GOT3 (cell line): Measurements from ENCODE around the gene SOX4.

Experiments
- DNase-seq: peaks from one replicate; lab custom pipeline; 2025; ENCODE audit warnings: mixed read lengths; lab: John Stamatoyannopoulos, UW

SOX4 gene

DNA sequence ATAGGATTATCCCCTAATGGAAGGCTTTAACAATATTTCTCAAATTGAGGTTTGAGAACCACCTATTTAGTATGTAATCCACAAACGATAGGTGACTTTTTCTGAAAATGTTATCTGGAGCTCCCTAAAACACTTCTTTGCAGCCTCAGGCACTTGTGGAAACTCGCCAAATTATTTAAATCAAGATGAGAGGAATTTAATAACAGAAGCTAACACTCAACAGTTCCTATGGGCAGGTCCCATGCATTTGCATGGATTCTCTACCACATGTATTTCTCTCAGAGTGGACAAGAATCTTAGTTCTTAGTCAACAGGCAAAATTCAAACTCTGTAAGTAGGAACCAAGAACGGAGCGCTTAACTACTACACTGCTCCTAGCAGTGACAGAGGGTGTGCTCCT is 20.7 kb downstream of the SOX4 start:
- DNase-seq, result no peak

GRCh38 chr6:21615504-21615903 is 22.0 kb downstream of the SOX4 start:
- no peak for DNase-seq

- DNase-seq, result no peak
Measured at GRCh38 chr6:21616005-21616404, 22.5 kb downstream of the SOX4 start.

DNA sequence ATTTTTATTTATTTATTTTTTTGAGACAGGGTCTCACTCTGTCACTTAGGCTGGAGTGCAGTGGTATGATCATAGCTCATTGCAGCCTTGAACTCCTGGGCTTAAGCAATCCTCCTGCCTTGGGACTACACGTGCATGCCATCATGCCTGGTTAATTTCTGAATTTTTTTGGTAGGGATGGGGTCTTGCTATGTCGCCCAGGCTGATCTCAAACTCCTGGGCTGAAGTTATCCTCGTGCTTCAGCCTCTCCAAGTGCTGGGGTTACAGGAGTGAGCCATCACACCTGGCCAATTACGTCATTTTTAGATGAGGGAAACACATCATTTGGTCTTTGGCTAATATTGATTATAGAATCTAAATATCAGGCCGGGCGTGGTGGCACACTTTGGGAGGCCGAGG is 32.1 kb downstream of the SOX4 start:
- no peak for DNase-seq

GRCh38 chr6:21626756-21627155 is 33.2 kb downstream of the SOX4 start:
- DNase-seq, result no peak

GRCh38 chr6:21628160-21628559 is 34.6 kb downstream of the SOX4 start:
- DNase-seq, result no peak

- DNase-seq, result no peak
Measured at GRCh38 chr6:21633511-21634109, 40.1 kb downstream of the SOX4 start.

DNA sequence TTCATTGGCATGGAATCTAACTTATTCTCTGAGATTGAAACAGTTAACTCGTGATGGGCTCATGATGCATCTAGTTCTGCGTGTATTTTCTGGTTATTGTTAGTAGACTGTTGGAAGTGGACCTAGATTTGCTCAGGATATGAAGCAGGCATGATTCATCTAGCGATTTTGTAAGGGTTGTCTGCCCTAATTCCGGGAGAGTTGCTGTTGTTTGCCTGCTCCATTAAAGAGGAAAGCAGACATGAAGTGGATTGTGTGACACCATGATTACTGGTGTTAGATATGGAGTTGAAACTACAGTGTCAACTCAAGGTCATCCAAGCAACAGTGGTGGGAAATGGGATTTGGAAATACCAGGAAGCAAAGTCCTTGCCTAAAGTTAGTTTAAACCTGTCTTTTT is 41.0 kb downstream of the SOX4 start:
- no peak for DNase-seq

GRCh38 chr6:21636876-21637275 is 43.3 kb downstream of the SOX4 start:
- DNase-seq, result no peak

GRCh38 chr6:21639316-21639715 is 45.8 kb downstream of the SOX4 start:
- no peak for DNase-seq
